Measurements from ENCODE around the gene HMX3.

Gene HMX3

DNA sequence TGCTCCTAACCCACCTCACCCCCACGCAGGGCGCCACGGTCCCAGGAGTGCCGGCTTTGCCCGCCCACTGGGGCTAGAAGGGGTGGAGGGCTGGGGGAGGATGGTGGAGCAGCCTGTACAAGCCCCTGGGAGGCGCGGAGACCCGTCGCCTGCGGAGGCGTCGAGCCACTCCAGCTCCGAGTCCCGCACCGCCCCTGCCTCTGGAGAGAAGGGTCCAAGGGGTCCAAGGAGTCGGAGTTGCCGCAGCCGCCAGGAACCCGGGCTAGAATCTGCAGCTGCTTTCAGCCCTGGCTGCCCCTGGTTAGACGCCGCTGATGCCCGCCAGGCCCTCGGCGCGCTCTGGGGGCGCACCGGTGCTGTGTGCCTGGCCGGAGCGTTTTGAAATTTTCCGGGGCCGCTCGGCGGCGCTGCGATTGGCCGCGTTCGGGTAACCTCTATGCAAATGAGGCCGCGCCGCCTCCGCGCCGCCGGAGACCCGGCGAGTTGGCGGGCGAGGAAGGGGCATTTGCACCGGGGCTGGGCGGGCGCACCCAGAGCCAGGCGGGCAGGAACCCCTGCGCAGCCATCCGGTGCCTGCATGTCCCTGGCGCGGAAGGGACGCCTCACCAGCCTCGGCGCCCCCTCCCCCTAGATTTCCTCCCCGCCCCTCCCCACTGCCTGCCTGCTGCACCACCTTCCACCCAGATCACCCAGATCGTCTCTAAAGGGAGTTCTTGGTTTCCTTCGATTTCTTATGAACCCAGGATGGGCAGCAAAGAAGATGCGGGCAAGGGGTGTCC lies 12.1 kb downstream of the HMX3 start, which contains the start of gene HMX2:
Gene HMX2 (plus strand): TSS at position 502 of the 779 bp plus-strand sequence. CDS start 243 bp downstream, at position 745.
- no peaks in the 10 kb centered on the region for H3K36me3 Mint-ChIP-seq (ENCODE audit: low read depth)
- intact Hi-C loops (cut with micrococcal nuclease) = loop anchor here (10.0 kb wide), 1 partner anchor 337 kb away; no protein-coding TSS in a partner anchor
- H3K27me3 Mint-ChIP-seq = peaks cover 94% of the 10 kb centered on the region
- peak within 1 kb of the TSS; percentile 34 for H3K4me3 Mint-ChIP-seq
- H3K9me3 Mint-ChIP-seq = no peaks in the 10 kb centered on the region
- no peak within 1 kb of the TSS for H3K27ac Mint-ChIP-seq
- peaks cover 44% of the 10 kb centered on the region for H3K4me1 Mint-ChIP-seq (ENCODE audit: low read depth)

GRCh38 chr10:123148414-123149161 lies 12.8 kb downstream of the HMX3 start:
- Mint-ChIP-seq H3K36me3 (ENCODE audit: low read depth) (no peaks in the 10 kb centered on the region), H3K27me3 (peaks cover 94% of the 10 kb centered on the region), H3K9me3 (no peaks in the 10 kb centered on the region), H3K4me1 (ENCODE audit: low read depth) (peaks cover 42% of the 10 kb centered on the region), H3K27ac (no peak overlapping the region), H3K4me3 (no peak overlapping the region)
- intact Hi-C loops (cut with micrococcal nuclease) = loop anchor here (10.0 kb wide), 1 partner anchor 336 kb away; no protein-coding TSS in a partner anchor

- Mint-ChIP-seq H3K9me3 (no peaks in the 10 kb centered on the region), H3K27ac (no peak overlapping the region), H3K4me1 (ENCODE audit: low read depth) (peaks cover 44% of the 10 kb centered on the region), H3K4me3 (peak overlapping the region; percentile 83), H3K27me3 (peaks cover 89% of the 10 kb centered on the region), H3K36me3 (ENCODE audit: low read depth) (peaks cover 2% of the 10 kb centered on the region)
- intact Hi-C loops (cut with micrococcal nuclease) = loop anchor here (10.0 kb wide), 1 partner anchor 336 kb away; no protein-coding TSS in a partner anchor
Observed at GRCh38 chr10:123149162-123149567, 13.4 kb downstream of the HMX3 start.

- H3K9me3 Mint-ChIP-seq = no peaks in the 10 kb centered on the region
- intact Hi-C loops (cut with micrococcal nuclease) = loop anchor here (5.0 to 10.0 kb wide), 2 partner anchors 335 to 777 kb away; partner anchors contain the start of gene PLEKHA1
- peaks cover 41% of the 10 kb centered on the region for H3K4me1 Mint-ChIP-seq (ENCODE audit: low read depth)
- peak overlapping the region; percentile 73 for H3K27ac Mint-ChIP-seq
- peak overlapping the region; percentile 83 for H3K4me3 Mint-ChIP-seq
- H3K27me3 Mint-ChIP-seq = peaks cover 84% of the 10 kb centered on the region
- peaks cover 8% of the 10 kb centered on the region for H3K36me3 Mint-ChIP-seq (ENCODE audit: low read depth)
Observed at GRCh38 chr10:123149568-123150270, 13.9 kb downstream of the HMX3 start.

- Mint-ChIP-seq H3K4me3 (peak overlapping the region; percentile 83), H3K4me1 (ENCODE audit: low read depth) (peaks cover 41% of the 10 kb centered on the region), H3K9me3 (no peaks in the 10 kb centered on the region), H3K27me3 (peaks cover 77% of the 10 kb centered on the region), H3K36me3 (ENCODE audit: low read depth) (peaks cover 15% of the 10 kb centered on the region), H3K27ac (peak overlapping the region; percentile 73)
- intact Hi-C loops (cut with micrococcal nuclease) = loop anchor here (5.0 kb wide), 1 partner anchor 778 kb away; the partner anchor contains the start of gene PLEKHA1
Observed at GRCh38 chr10:123150271-123150985, 14.7 kb downstream of the HMX3 start.

DNA sequence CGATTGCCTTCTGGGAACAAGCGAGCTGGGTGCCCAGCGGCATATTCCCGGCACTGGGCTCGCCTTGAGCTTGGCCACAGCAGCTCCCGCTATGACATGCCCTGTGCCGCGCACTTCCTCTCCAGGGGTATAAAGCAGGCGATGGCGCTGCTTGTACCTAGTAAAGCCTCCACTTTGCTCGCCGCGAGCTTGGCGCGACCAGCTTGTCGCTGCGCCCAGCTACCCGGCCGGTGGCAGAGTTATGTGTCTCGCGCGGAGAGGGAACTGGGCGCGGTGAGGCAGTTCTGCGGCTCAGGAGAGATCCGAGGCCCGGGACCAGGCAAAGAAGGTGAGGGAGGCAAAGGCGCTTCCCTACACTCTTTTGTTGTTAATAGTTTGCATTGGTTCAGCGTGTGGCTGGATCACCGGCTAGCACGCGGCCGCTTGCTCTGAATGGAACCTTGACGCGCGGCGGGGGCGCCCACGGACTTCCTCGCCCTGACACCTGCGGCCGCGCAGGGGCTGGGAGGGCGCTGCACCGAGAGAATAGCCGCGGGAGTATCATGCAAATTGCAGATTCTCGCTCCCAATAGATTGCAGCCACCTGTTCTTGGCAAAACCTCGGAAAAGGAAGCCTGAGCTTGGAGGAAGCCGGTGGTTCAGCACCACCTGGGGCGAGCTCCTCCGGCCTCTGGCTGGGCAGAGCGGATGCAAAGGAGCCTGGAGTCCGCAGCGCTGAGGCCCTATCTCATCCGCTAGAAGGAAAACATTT lies 15.4 kb downstream of the HMX3 start:
- H3K27me3 Mint-ChIP-seq = peaks cover 69% of the 10 kb centered on the region
- peak overlapping the region; percentile 50 for H3K27ac Mint-ChIP-seq
- H3K4me1 Mint-ChIP-seq (ENCODE audit: low read depth) = peaks cover 40% of the 10 kb centered on the region
- H3K36me3 Mint-ChIP-seq (ENCODE audit: low read depth) = peaks cover 22% of the 10 kb centered on the region
- H3K4me3 Mint-ChIP-seq = peak overlapping the region; percentile 67
- no peaks in the 10 kb centered on the region for H3K9me3 Mint-ChIP-seq
- intact Hi-C loops (cut with micrococcal nuclease) = loop anchor here (5.0 kb wide), 1 partner anchor 779 kb away; the partner anchor contains the start of gene PLEKHA1

- peaks cover 43% of the 10 kb centered on the region for H3K4me1 Mint-ChIP-seq (ENCODE audit: low read depth)
- intact Hi-C loops (cut with micrococcal nuclease) = loop anchor here (5.0 kb wide), 1 partner anchor 779 kb away; the partner anchor contains the start of gene PLEKHA1
Observed at GRCh38 chr10:123151737-123152135, 16.0 kb downstream of the HMX3 start.

DNA sequence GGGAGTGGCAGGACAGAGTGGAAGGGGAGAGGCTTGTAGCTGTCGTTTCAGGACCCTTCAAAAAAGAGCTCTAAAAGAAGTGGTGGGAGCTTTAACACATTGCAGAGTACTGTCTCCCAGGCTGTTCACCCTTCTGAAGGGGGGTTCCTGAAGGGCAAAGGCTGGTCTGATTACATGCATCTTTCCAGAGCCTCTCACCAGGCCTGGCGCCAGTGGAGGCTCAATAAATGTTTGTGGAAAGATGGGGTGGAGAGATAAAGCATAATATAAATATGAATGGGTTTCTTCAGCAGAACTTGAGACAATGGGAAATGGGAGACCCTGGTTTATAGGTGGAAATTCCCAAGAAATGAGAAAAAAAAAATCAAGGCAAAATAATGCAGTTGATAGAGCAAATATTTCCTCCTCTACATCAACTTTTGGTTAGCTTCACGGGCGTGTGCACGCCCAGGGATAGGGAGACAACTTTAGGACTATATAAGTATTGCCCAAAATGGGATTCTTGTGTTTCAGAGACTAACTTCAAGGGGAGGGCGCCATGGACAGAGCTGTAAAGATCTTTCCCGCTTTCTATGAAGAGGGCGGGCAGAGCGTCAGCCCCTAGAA lies 17.8 kb downstream of the HMX3 start:
- peaks cover 52% of the 10 kb centered on the region for H3K4me1 Mint-ChIP-seq (ENCODE audit: low read depth)

More at GRCh38 chr10:123151737-123152135, 16.0 kb downstream of the HMX3 start:
- Mint-ChIP-seq H3K4me3 (no peak overlapping the region), H3K27ac (no peak overlapping the region), H3K36me3 (ENCODE audit: low read depth) (peaks cover 28% of the 10 kb centered on the region), H3K27me3 (peaks cover 65% of the 10 kb centered on the region), H3K9me3 (no peaks in the 10 kb centered on the region)

GRCh38 chr10:123154092-123154710 lies 18.4 kb downstream of the HMX3 start, which contains the start of gene BUB3:
Gene BUB3, plus strand, starts transcription at chr10:123154402. Its CDS starts 516 bp downstream, at chr10:123154918.
- H3K9me3 Mint-ChIP-seq = no peaks in the 10 kb centered on the region
- H3K4me1 Mint-ChIP-seq (ENCODE audit: low read depth) = peaks cover 46% of the 10 kb centered on the region
- peaks cover 47% of the 10 kb centered on the region for H3K36me3 Mint-ChIP-seq (ENCODE audit: low read depth)
- intact Hi-C loops (cut with micrococcal nuclease) = loop anchor here (2.0 to 5.0 kb wide), 2 partner anchors 145 to 782 kb away; partner anchors contain the start of genes ACADSB, IKZF5 and PLEKHA1
- peak within 1 kb of the TSS; percentile 95 for H3K27ac Mint-ChIP-seq
- peaks cover 41% of the 10 kb centered on the region for H3K27me3 Mint-ChIP-seq
- peak within 1 kb of the TSS; percentile 96 for H3K4me3 Mint-ChIP-seq

More for the DNA sequence above, 17.8 kb downstream of the HMX3 start:
- Mint-ChIP-seq H3K4me3 (no peak overlapping the region), H3K36me3 (ENCODE audit: low read depth) (peaks cover 47% of the 10 kb centered on the region), H3K27ac (no peak overlapping the region), H3K27me3 (peaks cover 47% of the 10 kb centered on the region), H3K9me3 (no peaks in the 10 kb centered on the region)
- intact Hi-C loops (cut with micrococcal nuclease) = loop anchor here (2.0 to 5.0 kb wide), 2 partner anchors 145 to 781 kb away; partner anchors contain the start of genes ACADSB, IKZF5 and PLEKHA1

- Mint-ChIP-seq H3K36me3 (ENCODE audit: low read depth) (peaks cover 48% of the 10 kb centered on the region), H3K27me3 (peaks cover 35% of the 10 kb centered on the region), H3K4me3 (peak overlapping the region; percentile 96), H3K9me3 (no peaks in the 10 kb centered on the region), H3K4me1 (ENCODE audit: low read depth) (peaks cover 44% of the 10 kb centered on the region), H3K27ac (peak overlapping the region; percentile 95)
- intact Hi-C loops (cut with micrococcal nuclease) = loop anchor here (2.0 to 5.0 kb wide), 2 partner anchors 146 to 783 kb away; partner anchors contain the start of genes ACADSB, IKZF5 and PLEKHA1
Observed at GRCh38 chr10:123154711-123155505, 19.1 kb downstream of the HMX3 start.

DNA sequence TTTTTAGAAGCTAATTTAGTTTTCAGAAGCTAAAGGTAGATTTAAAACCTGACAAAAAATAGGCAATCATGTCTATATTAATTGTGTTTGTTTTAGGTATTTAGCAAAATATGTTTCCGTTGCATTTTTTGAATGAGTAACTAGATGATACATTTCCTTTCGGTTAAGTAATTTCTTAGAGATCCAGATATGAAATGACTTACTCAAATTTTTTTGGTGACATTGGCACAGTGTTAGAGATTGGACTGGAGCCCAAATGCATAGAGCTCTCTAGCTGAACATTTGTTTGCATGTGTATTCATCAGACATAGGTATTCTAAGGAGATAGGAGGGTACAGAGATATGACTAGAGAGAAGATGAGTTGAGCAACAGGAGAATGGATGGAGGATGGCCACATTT lies 20.3 kb downstream of the HMX3 start:
- Mint-ChIP-seq H3K9me3 (no peaks in the 10 kb centered on the region), H3K36me3 (ENCODE audit: low read depth) (peaks cover 60% of the 10 kb centered on the region), H3K4me3 (no peak overlapping the region), H3K4me1 (ENCODE audit: low read depth) (peaks cover 39% of the 10 kb centered on the region), H3K27me3 (peaks cover 24% of the 10 kb centered on the region), H3K27ac (no peak overlapping the region)
- intact Hi-C loops (cut with micrococcal nuclease) = no loop called here

All from dendritic cell treated with granulocyte-macrophage colony-stimulating factor and Interleukin-4, amounts not matched to agents 40 ng/mL and 50 ng/mL, for 4 days (primary cell).